ENCODE results near the gene LTC4S.

Gene LTC4S

GRCh38 chr5:179795863-179796833 is 2.4 kb downstream of the LTC4S start:
- peak; percentile 27 to 64 for DNase-seq

DNA sequence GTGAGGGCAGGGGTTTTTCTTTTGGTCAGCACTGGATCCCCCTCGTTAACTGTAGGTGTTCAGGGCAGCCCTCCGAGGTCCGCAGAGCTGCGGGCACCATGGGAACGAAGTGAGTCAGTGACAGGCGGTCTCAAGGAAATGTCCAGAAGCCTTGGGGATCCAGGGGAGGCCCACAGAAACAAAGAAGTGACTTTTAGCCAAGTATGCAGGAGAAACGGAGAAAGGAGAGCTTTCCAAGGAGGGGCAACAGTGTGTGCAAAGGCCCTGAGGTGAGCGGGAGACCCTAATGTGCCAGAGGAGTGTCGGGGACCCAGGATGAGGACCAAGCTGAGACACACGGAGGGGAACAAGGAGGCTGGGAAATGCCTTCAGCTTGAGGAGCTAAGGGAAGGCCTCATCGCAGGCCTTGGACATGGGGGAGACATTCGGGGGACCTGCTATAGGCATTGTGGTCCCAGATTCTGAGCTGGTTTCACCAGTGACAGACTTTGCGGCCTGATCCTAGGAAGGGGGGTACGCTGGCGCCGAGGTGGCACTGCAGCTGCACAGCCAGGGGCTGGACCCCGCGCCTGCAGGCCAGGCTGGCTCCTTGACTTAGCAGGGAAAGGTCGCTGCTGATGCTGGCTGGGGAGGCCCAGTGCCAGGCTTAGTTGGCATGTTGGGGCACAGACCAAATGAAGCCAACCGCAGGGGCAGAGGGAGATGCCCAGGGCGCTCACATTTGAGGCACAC is 3.3 kb downstream of the LTC4S start:
- DNase-seq = no peak

DNA sequence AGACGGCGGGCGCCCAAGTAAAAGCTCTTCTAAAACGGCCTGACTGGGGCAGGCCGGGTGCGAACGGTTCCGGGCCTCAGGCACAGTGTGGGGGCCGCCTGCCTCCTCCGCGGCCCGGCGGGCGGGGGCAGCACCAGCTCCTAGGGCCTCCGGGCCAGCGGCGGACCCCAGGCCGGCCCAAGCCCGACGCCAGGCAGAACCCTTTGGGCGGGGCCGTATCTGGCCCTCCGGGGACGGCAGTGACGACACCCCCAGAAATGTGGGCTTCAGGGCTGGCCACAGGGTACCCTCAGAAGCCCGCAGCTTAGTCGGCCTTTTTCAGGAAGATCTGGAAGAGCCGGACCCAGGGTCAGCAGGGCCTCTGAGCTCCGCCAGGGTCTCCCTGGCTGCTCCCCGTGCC is 4.0 kb downstream of the LTC4S start:
- DNase-seq = no peak

- no peak for DNase-seq
Measured at GRCh38 chr5:179798144-179798770, 4.5 kb downstream of the LTC4S start.

GRCh38 chr5:179798771-179799643 is 5.2 kb downstream of the LTC4S start:
- DNase-seq = no peak

DNA sequence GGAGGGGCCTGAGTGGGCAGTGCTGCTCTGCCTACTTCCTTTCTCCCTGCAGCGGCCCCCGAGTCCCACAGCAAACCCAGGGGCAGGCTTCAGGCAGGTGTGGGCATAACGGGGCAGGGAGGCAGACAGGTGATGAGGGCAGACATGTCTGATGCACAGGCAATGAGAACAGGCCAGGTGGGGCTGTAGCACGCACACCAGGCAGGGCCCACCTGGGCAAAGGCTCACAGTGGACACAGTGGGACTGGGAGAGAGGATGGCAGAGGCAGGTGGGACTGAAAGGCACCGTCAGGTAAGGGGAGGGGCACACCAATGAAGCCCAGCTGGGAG is 5.8 kb downstream of the LTC4S start:
- no peak for DNase-seq

DNA sequence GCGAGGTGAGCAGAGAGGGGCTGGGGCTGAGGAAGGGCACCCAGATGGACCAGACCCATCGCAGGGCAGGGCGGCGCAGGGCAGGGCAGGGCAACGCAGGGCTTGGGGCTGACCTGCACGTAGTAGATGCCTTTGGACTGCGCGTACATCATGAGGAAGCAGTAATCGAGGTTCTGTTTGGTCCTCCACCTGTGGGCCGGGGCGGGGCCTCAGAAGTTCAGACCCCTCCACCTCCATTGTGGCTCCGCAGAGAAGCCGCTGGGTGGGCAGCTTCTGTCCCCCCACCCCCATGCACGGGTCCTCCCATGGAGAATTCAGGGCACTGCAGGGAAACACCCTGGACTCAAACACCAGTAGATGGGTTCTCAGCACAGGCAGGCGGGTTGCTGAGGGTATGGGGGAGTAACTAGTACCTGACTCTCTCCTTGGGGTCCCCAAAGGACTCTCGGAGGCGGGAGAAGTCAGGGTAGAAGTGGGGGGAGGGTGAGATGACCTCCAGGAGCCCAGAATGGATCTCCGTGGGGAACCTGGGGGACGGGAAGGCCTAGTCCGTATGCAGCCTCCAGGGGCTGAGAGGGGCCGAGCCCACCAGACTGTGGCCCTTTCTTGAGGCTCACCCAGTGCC is 6.4 kb downstream of the LTC4S start:
- no peak for DNase-seq

- no peak for DNase-seq
Measured at GRCh38 chr5:179800696-179801201, 7.0 kb downstream of the LTC4S start.

- DNase-seq = peak in 1 of 2 donors; percentile 33
Measured at GRCh38 chr5:179801304-179802206, 7.8 kb downstream of the LTC4S start.

DNA sequence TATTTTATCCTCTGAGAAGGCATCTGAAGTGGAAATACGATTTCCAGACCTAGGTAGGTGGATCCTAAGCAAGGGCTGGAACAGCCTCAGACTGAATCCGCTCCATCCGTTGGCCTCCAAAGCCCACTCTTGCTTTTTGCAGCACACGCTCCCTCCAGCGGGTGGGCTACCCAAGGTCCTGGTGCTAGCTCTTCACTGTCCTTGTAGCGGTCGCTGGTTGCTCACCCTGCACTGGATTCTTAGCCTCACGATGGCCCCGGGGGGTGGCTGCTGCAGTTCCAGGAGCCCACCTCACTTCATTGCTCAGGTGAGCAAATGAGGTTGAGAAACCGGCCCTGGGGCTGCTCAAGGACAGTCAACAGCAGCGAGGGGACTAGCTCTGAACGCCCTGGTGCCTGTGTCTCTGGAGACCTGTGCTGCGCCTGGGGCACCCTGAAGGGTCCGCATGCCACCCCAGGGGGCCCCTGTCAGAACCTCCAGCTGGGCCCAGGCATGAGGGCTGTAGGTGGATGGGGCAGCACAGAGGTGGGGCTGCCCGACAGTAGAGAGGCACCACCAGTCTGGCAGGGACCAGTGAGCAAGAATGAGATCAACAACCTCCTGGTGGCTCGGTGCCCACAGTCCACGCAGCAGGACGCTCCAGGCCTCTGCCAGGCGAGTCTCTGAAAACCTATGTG is 8.6 kb downstream of the LTC4S start:
- DNase-seq = no peak

DNA sequence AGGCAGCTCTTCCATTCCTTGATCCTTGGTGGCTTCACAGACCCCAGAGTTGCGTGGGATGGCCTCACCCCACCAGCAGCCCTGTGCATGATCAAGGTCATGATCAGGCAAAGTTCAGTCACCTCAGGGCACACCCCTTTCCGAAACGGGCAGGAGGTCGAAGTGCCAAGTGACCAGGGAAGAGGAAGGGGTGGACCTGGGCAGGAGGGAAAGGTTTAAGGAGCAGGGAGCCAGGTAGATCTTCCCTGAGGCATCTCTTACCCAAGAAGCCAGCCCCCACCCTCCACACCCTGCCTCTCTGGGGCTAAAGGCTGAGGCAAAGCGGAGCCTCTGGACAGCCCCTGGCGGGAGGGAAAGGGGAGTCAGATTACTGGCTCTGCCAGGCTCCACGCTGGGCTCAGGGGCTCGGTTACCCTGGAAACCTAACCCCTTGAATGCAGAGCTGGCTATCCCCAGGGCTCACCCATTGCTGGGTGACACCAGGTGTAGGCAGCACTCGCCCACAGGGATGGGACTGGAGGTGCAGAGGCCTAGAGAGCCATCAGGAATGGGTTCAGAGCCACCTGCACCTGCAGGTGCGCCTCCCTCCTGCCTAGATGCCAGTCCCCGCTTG is 9.3 kb downstream of the LTC4S start:
- DNase-seq = no peak

- DNase-seq = peak; percentile 27 to 51
Measured at GRCh38 chr5:179803651-179804554, 10.1 kb downstream of the LTC4S start.

- DNase-seq = no peak
Measured at GRCh38 chr5:179804555-179804947, 10.8 kb downstream of the LTC4S start.

DNA sequence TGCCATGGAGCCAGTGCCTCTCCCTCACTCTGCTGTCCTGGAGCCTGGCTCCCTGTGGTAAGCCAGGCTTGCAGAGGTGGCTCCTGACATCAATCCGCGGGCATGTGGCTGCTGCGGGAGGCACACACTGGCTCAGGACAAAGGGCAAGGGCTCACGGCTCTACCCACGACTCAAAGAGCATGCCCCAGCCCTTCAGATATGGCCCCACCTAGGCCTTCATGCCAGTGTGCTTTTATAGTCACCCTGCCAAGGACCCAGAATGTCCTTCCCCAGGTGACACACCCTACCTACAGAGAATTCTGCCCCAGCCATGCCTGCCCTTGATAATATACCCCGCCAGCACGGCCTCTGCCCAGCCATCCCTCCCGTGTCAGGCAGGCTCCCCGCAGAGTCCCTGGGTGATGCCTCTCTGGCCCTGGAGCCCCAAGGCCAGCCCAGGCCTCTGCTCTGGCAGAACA is 11.3 kb downstream of the LTC4S start:
- DNase-seq = no peak

- DNase-seq = peak in 1 of 2 donors; percentile 31
Measured at GRCh38 chr5:179805529-179806249, 11.9 kb downstream of the LTC4S start.

DNA sequence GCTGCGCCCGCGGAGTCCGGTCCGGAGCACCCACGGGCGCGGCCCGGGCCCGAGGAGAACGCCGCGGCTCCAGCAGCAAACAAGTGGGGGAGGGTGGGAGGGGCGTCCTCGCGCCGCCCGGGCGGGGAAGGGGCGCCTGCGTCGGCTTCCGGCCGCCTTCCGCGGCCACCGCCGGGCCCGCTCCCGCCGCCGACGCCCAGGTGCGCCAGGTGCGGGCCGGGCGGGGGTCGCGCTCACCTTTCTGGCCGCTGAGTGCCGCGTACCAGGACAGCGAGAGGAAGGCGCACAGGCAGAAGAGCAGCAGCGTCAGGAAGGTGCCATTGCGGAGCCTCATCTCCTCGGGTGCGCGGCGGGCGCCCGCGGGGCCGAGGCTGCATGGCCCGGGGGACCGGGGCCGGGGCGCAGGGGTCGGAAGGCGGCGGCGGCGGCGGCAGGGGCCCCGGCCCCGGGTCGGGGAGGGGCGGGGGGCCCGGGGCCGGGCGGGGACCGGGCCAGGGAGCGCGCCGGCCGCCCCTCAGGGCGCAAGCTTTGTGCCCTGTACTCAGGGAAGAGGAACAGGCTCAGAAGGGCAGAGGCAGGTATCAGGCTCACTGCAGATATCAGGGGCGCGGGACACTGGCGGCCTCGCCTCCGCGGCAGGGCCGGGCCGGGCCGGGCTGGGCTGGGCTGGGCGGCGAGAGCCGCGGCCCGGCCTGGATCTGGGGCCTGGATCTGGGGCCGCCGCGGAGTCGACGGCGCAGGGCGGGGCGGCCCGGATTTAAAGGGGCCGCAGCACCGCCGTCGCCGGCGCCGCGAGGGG is 12.7 kb downstream of the LTC4S start, which contains the start of gene MGAT4B:
MGAT4B (minus strand) TSS at position 617 of the 799 bp plus-strand sequence; CDS start at position 334, 283 bp downstream.
- peak in 1 of 2 donors; percentile 57 for DNase-seq

All from bone marrow (tissue), 2 donors.